Stimulated activated CD4-positive, alpha-beta T cell treated with anti-CD3 and anti-CD28 coated beads, Interleukin-4, amount 100 ng/mL, for 48 hours (primary cell): ENCODE results near the gene CATSPERB.
A peak's percentile ranks its signal among the peaks of the same experiment; 100 is the strongest.
"Not testable (repeated sequence)": the region's sequence is repeated elsewhere in the genome, so short reads cannot be mapped to it uniquely, and the experiment has no call there.

Experiments
- DNase-seq, 2 donors: peaks; one replicate each; pipeline ENCODE4 v3.0.0-alpha.2; 2020; ENCODE audit warnings: low read depth in 2 of 2

The CATSPERB gene

GRCh38 chr14:91580876-91581577 lies 150.9 kb downstream of the CATSPERB start:
- no peak for DNase-seq

DNA sequence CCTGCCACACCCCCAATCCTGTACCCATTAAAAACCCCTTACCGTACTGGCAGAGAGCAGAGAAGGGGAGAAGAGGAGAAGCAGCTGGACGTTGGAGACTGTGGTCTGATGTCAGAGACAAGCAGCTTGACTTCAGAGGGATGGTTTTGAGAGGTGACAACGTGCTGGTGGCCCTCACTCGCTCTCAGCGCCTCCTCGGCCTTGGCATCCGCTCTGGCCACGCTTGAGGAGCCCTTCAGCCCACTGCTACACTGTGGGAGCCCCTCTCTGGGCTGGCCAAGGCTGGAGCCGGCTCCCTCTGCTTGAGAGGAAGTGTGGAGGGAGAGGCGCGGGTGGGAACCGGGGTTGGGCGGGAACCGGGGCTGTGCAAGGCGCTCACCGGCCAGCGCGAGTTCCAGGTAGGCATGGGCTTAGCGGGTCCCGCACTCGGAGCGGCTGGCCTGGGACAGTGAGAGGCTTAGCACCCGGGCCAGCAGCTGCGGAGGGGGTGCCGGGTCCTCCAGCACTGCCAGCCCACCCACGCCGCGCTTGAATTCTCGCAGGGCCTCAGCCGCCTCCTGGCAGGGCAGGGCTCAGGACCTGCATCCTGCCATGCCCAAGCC lies 154.2 kb downstream of the CATSPERB start:
- DNase-seq, result no peak

DNA sequence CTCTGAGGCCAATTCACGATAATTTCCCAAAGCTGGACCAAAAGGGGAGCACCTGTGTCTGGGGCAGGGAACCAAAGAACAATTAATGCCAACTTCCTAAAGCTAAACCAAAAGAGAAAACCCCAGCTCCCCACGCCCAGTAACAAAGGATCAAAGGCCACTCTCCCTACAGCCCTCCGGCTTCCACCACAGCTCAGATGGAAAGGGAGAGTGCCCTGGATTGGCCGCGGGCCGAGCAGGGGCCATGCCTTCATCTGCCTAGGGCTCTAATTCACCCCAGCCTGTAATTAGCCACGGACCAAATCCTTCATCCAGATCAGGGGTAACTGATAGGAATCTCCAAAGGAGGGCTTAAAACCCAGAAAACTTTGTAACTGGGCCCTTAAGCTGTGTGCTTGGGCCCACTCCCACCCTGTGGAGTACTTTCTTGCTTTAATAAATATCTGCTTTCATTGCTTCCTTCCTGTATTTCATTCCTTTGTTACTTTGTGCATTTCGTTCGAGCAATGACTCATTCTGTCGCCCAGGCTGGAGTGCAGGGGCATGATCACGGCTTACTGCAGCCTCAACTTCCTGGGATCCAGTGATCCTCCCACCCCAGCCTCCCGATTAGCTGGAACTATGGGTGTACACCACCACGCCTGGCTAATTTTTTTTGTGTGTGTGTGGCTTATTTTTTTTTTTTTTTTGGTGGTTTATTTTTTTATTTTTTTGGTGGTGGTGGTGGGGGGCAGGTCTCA lies 156.2 kb downstream of the CATSPERB start:
- no peak for DNase-seq

GRCh38 chr14:91573894-91574837 lies 157.7 kb downstream of the CATSPERB start:
- DNase-seq, result peak; percentile 84 to 86

DNA sequence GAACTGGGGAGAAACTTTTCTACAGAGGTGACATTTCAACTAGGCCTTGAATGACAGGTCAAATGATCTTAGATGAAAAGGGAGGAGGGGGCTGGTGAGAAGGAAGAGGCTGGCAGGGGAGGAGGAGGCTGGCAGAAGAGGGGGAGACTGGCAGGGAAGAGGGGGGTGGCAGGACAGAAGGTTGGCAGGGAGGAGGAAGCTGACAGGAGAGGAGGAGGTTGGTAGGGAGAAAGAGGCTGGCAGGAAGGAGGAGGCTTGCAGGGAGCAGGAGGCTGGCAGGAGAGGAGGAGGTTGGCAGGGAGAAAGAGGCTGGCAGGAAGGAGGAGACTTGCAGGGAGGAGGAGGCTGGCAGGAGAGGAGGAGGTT lies 158.4 kb downstream of the CATSPERB start:
- no peak for DNase-seq

DNA sequence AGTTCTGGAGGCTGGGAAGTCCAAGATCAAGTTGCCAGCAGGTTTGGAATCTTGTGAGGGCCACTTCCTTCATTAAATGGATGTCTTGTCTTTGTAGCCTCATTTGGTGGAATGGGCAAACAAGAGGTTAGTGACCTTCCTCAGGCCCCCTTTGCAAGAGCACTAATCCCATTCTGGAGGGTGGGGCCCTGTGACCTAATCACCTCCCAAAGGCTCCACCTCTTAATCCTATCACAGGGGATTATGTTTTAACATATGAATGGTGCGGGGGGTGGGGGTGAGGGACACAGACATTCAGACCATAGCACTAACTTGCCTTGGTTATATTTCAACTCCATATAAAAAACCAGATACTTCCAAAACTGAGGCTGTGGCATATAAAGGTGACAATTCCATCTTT lies 161.9 kb downstream of the CATSPERB start:
- DNase-seq, result no peak

GRCh38 chr14:91569301-91569700 lies 162.6 kb downstream of the CATSPERB start:
- DNase-seq, result no peak

DNA sequence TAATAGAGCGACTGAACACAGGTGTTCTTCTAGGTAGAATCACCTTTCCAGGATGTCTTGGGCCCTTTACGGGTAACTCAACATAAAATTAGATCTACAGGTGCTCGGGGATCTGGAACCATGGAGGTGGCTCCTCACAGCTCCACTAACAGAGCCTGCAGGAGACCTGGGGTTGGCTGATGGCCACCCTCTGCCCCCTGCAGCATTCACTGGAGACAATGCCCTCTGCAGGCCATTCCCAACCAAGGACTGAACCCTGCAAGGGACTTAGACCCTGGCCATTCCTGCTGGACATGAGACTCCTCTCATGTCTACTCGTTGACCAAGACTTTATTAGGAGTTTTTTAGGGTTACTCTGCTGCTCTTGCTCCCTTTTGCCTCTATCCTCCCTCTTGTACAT lies 163.3 kb downstream of the CATSPERB start:
- no peak for DNase-seq

GRCh38 chr14:91567827-91568226 lies 164.1 kb downstream of the CATSPERB start:
- DNase-seq, result not testable (repeated sequence)

GRCh38 chr14:91555531-91555930 lies 176.4 kb downstream of the CATSPERB start:
- DNase-seq, result no peak

GRCh38 chr14:91554535-91555332 lies 177.2 kb downstream of the CATSPERB start:
- DNase-seq, result no peak

- DNase-seq, result no peak
Observed at GRCh38 chr14:91548108-91548507, 183.8 kb downstream of the CATSPERB start.

DNA sequence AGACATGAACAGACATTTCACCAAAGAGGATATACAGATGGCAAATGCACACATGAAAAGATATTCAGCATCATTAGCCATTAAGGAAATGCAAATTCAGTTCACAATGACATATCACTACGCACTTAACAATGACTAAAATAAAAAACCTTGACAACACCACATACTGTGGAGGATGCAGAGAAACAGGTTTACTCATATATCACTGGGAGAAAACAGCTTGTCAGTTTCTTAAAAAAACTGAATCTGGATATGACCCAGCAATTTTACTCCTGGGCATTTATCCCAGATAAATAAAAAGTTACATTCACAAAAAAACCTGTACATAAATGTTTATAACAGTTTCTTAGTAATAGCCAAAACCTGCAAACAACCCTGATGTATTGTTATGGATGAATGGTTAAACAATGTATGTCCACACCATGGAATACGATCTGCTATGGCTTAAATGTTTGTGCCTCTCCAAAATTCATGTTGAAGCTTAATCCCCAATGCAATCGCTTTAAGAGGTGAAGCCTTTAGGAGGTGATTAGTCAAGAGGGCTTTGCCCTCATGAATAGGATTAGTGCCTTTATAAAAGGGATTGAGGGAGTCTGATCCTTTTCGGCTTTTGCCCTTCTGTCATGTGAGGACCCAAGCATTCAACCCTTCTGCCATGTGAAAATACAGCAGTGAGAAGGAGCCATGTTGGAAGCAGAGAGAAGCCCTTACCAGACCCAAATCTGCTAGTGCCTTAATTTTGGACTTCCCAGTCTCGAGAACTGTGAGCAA lies 185.8 kb downstream of the CATSPERB start:
- DNase-seq, result no peak

DNA sequence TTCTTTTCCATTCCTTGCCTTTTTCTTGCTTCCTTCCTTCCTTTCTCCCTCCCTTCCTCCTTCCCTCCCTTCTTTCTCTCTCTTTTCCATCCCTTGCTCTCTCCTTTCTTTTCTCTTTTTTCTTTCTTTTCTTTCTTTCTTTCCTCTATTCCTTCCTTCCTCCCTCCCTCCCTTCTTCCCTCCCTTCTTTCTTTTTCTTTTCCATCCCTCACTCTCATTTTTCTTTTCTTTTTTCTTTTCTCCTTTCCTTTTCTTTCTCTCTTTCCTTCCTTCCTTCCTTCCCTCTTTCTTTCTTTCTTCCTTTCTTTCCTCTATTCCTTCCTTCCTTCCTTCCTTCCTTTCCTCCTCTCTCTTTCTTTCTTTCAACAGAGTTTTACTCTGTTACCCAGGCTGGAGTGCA lies 186.7 kb downstream of the CATSPERB start:
- DNase-seq, result no peak

DNA sequence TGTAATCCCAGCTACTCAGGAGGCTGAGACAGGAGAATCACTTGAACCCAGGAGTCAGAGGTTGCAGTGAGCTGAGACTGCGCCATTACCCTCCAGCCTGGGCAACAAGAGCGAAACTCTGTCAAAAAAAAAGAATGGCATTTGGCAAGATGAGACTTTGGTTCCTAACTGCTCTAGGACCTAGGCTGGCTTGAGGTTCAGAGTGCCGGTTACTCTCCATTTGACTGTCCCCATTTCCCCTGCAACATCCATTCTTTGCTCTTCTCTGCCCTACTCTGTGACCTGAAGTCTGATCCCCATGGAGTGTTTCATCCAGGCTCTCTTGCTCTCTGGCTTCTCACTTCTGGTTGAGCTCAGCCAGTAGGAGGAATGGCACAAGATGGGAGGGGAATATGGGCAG lies 195.6 kb downstream of the CATSPERB start:
- no peak for DNase-seq

DNA sequence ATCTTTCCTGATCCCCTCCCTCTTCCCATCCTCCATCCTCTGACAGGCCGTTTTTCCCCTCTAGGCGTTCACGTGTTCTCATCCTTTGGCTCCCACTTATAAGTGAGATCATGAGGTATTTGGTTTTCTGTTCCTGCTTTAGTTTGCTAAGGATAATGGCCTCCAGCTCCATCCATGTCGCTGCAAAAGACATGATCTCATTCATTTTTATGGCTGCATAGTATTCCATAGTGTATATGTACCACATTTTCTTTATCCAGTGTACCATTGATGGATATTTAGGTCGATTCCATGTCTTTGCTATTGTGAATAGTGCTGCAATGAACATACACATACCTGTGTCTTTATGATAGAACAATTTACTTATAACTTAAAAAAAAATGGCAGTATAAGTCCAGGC lies 197.8 kb downstream of the CATSPERB start:
- not testable (repeated sequence) for DNase-seq

DNA sequence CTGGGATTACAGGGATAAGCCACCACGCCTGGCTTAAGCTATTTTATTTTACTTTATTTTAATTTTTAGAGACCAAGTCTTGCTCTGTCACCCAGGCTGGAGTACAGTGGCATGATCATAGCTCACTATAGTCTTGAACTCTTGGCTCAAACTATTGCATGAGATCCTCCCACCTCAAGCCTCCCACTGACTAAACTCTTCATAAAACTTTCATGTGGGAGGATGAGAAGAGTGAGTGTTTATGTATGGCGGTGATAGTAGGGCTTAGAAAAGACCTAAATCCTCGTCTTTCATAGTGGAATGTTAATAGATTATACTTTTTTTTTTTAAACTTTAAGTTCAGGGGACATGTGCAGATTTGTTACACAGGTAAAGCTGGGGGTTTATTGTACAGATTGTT lies 198.3 kb downstream of the CATSPERB start:
- no peak for DNase-seq
